Stimulated activated CD4-positive, alpha-beta T cell treated with anti-CD3 and anti-CD28 coated beads, Interleukin-12 subunit alpha, Interleukin-12 subunit beta, amount 100 ng/mL, for 4 hours (primary cell): ENCODE data around the gene PAXX.

ENCODE experiments used
- DNase-seq: peaks from one replicate; pipeline ENCODE4 v3.0.0-alpha.2; 2020

Gene PAXX, protein sequence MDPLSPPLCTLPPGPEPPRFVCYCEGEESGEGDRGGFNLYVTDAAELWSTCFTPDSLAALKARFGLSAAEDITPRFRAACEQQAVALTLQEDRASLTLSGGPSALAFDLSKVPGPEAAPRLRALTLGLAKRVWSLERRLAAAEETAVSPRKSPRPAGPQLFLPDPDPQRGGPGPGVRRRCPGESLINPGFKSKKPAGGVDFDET

DNA sequence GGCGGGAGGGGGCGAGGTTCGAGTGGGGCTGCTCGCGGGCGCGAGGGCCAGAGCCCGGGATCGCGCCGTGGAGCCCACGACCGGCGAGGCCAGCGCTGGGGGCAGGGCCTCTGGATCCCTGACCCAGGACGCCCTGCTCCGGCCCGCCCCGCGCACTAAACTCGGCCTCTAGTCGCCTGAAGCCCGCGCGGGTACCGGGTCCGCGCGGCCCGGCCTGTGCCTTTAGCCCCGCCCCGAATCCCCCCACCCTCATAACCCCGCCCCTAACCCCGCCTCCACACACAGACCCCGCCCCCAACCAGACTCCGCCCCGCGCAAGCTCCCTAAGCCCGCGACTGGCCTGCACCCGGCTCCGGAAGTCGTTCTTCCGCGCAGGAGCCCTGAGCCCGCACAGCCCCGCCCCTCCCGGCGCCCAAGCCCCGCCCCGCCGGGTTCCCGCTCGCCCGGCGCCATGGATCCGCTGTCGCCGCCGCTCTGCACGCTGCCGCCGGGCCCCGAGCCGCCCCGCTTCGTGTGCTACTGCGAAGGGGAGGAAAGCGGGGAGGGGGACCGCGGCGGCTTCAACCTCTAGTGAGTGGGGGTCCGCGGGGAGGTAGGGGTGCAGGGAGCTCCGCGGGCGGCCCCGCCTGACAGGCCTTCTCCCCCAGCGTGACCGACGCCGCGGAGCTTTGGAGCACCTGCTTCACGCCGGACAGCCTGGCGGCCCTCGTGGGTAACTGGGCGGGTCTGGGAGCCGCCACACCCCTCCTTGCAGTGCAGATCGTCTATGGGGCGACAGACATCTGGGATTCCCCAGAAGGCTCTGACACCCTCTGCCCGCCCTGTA lies at the start of gene PAXX:
Gene PAXX, plus strand, starts transcription at position 430 of the 826 bp plus-strand sequence. Its CDS starts 22 bp downstream, at position 452.
- DNase-seq = peak; percentile 96

DNA sequence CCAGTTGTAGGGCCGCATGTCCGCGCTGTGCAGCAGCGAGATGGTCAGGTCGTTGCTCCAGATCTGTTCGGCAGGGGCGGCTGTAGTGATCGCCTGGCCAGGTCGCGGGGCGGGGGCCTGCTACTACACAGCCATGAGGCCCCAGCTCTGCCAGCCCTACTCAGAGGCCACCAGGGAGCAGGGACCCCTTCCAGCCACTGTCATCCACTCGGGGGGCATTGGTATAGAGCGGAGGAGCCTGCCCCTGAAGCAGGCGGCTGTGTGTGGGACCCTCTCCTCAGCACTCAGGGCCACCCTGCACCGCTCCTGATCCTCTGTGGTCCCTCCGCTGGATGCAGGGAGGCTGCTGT lies 49.4 kb upstream of the PAXX start:
- no peak for DNase-seq

DNA sequence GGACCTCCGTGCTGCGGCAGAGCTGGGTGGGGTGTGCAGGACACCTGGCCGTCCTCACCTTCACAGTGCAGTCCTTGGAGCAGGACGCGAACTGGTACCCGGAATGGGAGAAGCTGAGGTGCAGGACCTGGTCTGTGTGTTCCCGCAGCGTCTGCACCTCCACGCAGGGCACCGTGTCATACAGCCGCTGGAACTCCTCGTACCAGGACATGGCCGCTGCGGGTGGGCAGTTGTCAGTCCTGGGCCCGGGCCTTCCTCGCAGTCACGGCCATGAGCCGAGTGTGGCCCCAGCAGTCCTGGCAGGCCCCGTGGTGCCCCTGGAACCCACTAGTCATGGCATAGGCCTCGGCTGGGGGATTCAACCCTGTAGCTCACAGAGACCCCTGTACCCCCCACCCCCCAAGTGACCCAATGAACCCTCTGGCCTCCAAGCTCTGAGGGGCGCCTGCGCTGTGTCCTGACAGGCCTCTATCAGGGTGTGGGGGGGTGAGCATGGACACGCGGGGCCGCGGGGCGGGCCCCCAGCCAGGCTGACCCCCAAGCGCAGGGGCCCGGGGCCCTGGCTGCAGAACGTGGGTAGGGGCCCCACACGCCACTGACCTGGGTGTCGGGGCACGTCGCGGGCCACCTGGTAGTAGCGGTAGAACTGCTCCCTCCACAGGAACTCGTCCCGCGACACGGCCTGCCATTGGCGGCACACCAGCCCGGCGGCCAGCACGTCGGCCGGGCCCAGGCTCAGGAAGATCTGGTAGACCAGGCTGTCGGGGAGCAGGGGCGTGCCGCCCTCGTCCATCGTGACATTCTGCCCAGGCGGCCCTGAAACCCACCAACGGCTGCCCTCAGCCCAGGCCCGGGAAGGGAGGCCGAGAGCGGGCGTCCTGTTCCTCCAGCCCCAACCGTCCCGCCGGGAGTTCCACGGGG lies 48.7 kb upstream of the PAXX start:
- peak; percentile 32 for DNase-seq

DNA sequence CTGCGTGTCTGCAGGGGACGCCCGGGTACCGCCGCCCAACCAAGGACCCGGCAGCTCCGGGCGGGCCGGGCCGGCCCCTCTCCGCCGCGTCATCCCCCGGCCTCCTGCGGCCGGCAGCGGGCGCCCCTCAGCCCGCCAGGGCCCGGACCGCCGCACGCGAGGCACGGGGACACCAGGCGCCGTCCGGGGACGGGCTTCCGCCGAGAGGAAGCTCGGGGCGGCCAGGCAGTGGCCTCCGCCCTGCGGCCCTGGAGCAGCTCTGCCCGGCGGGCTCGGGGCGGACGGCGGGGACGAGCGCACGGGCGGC lies 48.1 kb upstream of the PAXX start:
- no peak for DNase-seq

DNA sequence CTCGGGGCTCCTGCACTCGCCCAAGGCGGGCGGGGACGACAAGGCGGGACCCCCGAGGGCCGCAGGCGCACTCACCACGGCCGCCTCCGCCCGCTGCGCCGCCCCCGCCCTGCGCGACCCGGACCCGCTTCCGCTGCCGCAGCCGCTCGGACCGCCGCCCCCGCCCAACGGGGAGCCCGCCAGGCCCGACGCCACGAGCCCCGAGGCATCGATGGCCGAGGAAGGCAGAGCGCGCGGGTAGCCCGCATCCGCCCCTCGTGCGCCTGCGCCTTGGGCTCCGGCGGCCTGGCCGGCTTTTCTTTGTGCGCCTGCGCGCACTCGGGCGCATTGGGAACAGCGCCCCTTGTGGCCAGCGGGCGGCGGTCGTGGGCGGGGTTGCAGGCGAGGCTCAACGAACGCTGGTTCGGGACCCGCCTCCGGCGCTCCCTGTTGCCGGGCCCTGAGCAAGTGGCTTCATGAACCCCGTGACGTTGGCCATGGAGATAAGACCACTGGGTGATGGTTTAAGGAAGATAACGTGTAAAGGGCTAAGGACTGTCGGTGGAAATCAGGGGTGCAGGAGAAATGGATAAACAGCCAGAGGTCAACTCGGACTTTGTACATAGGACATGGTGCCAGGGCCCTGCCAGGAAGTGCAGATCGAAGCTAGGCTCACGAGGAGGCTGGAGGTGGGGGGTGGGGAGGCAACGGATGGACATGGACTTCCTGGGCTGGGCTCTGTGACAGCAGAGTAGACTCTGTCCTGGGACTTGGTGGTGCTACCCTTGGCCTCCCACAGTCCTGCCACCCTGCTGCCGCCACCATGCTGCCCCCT lies 47.5 kb upstream of the PAXX start, which contains the start of the genes C8G and FBXW5:
Gene C8G, plus strand, starts transcription at position 725 of the 814 bp plus-strand sequence. Its CDS starts 78 bp downstream, at position 803.
Gene FBXW5, minus strand, starts transcription at position 220 of the 814 bp plus-strand sequence. CDS start 655 bp downstream, outside the sequence.
- peak; percentile 94 for DNase-seq

DNA sequence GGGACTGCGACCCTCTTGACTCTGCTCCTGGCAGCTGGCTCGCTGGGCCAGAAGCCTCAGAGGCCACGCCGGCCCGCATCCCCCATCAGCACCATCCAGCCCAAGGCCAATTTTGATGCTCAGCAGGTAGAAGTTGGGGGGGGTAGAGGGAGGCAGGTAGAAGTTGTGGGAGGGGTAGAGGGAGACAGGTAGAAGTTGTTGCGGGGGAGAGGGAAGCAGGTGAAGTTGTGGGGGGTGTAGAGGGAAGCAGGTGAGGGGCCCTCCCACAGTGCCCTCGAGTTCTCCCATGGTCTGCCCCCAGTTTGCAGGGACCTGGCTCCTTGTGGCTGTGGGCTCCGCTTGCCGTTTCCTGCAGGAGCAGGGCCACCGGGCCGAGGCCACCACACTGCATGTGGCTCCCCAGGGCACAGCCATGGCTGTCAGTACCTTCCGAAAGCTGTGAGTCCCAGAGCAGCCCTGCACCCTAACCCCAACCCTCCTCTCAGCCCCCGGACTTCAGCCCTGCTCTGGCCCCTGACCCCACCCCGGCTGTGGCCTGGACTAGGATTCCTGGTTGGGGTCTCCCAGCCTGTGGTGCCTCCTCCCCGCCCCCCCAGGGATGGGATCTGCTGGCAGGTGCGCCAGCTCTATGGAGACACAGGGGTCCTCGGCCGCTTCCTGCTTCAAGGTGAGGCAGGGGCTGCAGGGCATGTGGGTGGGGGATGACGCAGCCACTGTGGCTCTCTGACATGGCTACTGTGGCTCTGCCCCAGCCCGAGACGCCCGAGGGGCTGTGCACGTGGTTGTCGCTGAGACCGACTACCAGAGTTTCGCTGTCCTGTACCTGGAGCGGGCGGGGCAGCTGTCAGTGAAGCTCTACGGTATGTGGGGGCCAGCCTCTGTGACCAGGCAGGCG lies 46.6 kb upstream of the PAXX start:
- DNase-seq = no peak

DNA sequence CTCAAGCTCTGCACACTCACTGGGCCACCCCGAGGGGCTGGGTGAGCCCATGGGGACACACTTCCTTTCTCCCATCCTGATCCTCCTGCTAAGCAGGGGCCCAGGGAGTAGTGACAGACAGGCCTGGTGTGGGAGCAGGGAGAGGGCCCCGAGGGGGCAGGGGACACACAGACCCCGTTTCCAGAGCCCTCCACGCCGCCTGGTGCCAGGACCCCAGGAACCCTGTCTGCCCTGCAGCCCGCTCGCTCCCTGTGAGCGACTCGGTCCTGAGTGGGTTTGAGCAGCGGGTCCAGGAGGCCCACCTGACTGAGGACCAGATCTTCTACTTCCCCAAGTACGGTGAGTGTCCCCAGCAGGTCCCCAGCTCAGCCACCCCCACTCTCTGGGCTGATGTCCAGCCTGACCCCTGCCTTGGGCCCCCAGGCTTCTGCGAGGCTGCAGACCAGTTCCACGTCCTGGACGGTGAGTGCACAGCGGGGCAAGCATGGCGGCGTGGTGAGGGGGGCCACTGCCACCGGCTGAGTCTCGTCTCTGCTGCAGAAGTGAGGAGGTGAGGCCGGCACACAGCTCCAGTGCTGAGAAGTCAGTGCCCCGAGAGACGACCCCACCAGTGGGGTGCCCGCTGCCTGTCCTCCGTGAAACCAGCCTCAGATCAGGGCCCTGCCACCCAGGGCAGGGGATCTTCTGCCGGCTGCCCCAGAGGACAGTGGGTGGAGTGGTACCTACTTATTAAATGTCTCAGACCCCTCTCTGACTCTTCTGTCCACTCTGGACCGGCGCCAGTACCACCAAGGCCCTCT lies 45.8 kb upstream of the PAXX start:
- DNase-seq = no peak

DNA sequence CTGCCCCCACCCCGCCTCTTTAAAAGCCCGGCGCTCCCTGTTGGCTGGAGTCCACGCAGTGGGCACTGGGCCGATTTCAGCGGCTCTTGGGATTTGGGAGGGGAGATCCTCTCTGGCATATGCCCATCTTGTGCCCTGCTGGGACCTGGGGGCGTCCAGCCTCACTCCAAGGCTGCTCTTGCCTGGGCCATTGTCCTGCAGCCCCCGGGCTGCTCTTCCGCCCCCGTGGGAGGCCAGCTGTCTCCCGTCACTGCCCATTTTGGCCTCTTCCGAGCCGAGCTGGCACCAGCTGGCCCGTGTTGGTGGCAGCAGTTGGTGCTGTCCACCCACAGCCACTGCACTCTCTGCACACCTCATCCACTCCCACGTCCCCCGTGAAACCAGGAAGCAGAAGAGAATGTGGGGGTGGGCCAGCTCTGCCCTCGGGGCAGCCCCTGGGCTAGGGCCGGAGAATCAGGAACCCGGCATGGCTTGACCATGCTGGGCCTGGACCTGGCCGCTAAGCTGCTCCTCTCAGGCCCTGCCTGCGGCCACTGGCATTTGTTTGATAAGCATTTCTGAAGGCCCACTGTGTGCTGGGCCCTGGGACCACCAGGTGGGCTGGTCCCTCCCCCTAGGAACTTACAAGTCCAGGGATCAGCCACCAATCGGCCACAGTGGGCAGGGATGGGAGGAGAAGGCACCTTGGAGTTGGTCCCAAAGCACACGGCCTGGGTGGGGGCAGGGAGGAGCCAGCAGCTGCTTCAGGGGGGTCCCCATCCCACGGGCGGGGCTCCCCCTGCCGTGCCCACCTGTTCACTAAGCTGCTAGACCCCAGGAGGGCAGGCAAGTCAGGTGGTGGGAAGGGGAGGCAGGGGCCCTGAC lies 45.0 kb upstream of the PAXX start:
- DNase-seq = no peak

DNA sequence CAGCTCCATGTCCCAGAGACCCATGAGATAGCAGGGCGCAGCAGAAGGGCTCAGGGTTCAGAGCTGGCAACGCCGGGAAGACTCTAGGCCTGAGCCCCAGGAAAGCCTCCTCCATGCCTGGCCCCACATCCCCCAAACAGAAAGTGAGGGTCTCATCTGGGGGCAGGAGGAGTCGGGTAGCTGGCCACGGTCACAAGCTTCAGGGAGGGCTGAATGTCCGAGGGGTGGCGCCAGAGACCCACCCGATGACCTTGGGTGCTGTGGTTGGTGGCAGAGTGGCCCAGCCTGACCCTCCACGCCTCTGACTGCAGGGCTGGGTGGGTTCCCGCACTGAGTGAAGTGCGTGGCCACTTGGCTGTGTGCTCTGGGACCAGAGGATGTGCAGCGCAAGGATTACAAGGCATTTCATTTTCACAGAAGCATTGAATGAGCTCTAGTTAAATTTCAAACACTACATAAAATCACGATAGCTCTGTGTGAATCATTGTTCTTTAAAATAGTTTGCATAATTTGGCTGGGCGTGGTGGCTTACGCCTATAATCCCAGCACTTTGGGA lies 44.2 kb upstream of the PAXX start:
- no peak for DNase-seq

DNA sequence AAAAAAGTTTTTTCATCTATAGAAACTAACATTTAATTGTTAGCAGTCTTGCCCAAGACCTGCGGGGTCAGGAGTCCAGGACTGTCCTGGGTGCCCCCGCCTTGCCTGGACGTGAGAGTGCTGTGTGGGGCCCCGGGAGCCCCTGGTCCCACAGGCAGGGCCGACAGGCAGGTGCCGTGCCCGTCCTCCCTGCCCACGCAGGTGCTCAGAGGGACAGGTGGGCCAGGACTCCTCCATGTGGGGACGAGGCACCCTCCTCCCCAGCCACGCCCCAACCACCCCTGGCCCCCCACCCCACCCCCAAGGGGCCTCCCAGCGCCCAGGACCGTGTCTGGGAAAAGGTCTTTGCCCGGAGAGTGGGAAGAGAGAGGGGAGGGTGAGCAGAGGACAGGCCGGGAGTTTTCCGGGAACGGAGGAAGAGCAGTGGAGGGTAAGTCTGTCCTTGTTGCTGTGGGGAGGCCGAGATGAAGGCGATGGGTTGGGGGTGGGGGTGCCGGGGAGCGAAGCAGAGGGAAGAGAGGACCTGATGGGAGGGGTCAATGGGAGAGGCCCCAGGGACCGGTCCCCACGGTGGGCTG lies 42.9 kb upstream of the PAXX start:
- no peak for DNase-seq

DNA sequence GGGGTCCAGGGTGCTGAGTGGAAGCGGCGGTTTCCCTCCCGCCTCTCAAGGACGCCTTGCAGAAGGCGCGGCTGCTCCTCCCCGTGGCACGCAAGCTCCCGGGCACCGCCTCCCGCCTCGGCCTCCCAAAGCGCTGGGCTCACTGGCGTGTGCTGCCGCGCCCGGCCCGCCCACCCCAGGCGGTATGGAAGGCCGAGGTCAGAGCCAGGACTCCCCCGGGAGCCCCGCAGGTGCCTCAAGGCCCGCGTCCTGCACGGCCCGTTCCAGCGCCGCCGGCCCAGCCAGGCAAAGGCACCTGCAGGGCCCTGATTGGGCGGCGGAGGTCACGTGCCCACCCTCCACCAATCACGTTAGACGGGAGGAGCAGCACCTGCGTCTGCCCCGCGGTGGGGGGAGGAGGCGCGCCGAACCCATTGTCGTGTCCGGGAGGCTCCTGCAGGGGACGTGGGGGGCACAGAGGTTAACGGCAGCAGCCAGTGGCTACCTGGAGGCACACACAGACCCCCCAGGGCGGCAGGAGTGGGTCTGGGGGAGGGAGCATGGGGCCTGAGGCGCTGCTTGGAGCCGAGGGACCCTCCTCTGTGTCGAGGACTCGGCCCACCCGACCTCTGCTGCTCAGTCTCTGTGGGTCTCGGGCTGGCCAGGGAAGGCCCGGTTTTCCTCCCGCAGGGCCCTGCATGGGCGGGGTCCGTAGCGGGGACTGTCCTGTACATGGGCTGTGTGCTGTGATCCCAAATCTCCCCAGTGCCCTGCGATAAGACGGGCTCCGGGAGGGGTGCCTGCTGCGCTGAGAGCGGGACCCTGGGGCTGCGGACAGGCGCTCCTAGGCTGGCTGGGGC lies 42.2 kb upstream of the PAXX start:
- peak; percentile 97 for DNase-seq

DNA sequence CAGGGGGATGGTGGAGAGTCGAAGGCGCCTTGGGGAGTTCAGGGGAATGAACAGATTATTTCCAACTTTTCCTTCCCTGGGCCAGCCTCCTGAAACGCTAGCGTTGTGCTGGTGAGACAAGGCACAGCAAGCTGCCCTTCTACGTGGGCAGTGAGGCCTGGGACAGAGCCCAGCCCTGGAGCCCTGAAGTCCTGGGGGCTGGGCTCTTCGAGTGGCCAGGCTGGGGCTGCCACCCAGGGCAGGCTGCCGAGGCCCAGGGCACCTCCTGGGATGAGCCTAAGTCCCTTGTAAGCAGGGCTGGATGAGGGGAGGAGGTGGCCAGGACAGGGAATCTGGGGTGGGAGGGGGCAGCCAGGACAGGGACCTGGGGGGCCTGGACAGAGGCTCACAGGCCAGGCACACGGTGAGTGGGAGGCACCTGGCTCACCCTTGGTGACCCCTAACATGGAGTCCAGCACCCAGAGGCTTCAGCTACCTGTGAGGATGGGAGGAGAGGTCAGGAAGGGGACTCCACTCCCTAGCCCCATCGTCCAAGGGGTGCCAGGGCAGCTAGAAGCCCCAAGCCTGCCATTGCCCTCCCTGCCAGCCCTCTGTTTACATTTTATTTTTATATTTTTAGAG lies 41.5 kb upstream of the PAXX start:
- no peak for DNase-seq

DNA sequence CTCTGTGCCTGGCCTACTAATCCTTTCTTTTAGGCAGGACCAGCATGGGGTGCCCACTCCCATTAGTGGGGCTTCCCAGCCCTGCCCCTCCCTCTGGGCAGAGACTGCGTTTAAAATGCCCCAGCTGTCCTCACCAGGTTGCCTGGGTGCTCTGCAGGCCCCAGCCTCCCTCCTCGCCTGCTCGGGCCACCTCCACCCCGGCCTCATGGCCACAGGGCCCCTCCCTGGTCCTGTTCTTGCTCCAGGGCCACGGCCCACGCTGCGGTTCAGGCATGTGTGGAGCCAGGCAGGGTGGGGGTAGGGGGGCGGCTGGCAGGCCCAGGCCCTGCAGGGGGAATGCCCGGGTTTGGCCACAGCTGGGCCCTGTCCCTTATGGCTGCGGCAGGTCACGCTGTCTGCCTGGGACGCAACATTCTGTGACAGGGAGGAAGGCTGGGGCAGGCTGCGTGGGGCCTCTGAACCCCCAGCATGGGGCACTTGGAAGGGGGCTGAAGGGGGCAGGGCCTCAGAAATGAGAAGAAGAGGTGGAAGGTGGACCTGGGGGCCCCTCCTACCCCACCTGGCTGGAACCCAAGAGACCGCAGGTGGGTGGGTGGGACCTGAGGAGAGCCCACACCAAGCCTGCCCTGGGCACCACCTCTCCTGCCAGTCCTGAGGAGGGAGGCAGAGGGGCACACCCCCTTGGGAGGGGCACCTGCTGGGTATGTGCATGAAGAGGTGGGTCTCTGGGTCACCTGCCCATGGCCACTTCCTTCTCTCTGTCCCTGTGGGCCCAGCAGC lies 40.5 kb upstream of the PAXX start, which contains the start of gene LCN12:
Gene LCN12, plus strand, starts transcription at position 733 of the 780 bp plus-strand sequence. CDS start 55 bp downstream, outside the sequence.
- no peak for DNase-seq

DNA sequence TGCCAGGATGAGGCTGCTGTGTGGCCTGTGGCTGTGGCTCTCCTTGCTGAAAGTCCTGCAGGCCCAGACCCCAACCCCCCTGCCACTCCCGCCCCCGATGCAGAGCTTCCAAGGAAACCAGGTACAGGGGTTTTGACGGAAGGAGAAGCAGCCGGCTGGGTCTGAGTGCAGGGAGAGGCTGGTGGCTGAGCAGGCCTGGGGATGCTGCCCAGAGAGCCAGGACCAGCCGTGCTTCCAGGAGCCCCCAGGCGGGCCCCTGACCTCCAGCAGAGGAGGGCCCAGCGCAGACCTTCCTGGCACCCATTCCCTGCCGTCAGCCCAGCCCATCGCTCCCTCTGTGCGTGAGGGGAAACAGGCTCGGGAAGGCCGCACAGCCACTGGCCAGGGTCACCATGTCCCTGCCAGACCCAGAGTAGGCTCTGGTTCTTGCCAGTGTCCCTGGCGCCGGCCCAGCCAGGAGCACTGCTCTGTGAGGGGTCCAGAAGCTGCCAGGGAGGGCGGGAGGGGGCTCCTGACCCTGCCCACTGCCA lies 39.8 kb upstream of the PAXX start:
- DNase-seq = no peak

DNA sequence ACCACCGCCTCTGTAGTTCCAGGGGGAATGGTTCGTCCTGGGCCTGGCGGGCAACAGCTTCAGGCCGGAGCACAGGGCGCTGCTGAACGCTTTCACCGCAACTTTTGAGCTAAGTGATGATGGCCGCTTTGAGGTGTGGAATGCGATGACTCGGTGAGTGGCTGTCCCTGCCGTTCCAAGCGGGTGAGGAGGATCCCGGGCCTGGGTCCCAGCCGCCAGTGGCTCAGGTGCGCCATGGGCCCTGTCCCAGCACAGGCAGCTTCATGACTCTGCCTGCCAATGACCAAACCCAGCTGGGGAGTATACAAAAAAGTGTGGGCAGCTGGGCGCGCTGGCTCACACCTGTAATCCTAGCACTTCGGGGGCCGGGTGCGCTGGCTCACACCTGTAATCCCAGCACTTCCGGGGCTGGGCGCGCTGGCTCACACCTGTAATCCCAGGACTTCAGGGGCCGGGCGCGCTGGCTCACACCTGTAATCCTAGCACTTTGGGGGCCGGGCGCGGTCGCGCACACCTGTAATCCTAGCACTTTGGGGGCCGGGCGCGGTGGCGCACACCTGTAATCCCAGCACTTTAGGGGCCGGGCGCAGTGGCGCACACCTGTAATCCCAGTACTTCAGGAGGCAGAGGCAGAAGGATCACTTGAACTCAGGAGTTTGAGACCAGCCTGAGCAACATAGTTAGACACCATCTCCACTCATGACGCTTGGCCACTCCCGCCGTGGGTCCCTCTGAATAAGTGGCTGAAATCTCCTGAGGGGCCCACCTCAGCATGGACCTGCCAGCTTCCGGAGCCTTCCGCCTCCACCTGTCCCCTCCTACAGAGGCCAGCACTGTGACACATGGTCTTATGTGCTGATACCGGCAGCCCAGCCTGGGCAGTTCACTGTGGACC lies 39.1 kb upstream of the PAXX start:
- no peak for DNase-seq
